Thyroid gland (tissue), 4 donors: Measurements from ENCODE around the gene IFNA6.

ENCODE experiments used
- CTCF ChIP-seq, 6 experiments: fragments of 200-600 bp in 3 of 6; fragments of 450-650 bp in 3 of 6; sonication (generic) in 3 of 6; IDR thresholded peaks; one replicate each; pipeline ENCODE4 v1.5.1; 2016 to 2019; ENCODE audit warnings: antibody characterized with exemption in 6 of 6, mild to moderate bottlenecking in 2 of 6, inconsistent platforms in 1 of 6, moderate library complexity in 1 of 6
- POLR2A ChIP-seq, 2 donors: fragments of 450-650 bp; IDR thresholded peaks; one replicate each; pipeline ENCODE4 v1.6.1; 2017; ENCODE audit warnings: antibody characterized with exemption in 2 of 2, mild to moderate bottlenecking in 2 of 2, moderate library complexity in 1 of 2

- TF ChIP-seq CTCF (IDR thresholded peaks at IDR 0.05) (no peak), POLR2A (IDR thresholded peaks at IDR 0.05) (no peak)
These were observed 10.0 kb downstream of the IFNA6 start for GRCh38 chr9:21340735-21341134.
